MM.1S (cell line): Measurements from ENCODE around the gene SPEM3.
A peak's percentile ranks its signal among the peaks of the same experiment; 100 is the strongest.

Experiments
- DNase-seq: peaks from one replicate; pipeline ENCODE4 v3.0.0-alpha.2; 2015
- H2AFZ ChIP-seq: fragments of 300-600 bp; sonication (generic); 2 replicates; pipeline ENCODE4 v1.6.0; 2016; ENCODE audit warnings: antibody characterized with exemption, low read length
- H3F3A ChIP-seq: fragments of 300-600 bp; sonication (generic); 2 replicates; pipeline ENCODE4 v1.6.1; 2016; ENCODE audit warnings: mild to moderate bottlenecking, antibody characterized with exemption, low read length, moderate library complexity, mixed read lengths; ENCODE audit not compliant: insufficient read depth
- H3K27ac ChIP-seq: fragments of 300-600 bp; sonication (generic); 2 replicates; pipeline ENCODE4 v1.5.1; 2016; ENCODE audit warnings: mild to moderate bottlenecking, low read length
- H3K27me3 ChIP-seq: fragments of 300-600 bp; sonication (generic); replicated peaks from 2 replicates; pipeline ENCODE4 v1.6.0; 2016; ENCODE audit warnings: low read length; ENCODE audit not compliant: insufficient read depth
- H3K36me3 ChIP-seq: fragments of 300-600 bp; sonication (generic); replicated peaks from 2 replicates; pipeline ENCODE4 v1.6.1; 2016; ENCODE audit warnings: mild to moderate bottlenecking, low read length, mixed read lengths; ENCODE audit not compliant: insufficient read depth
- H3K4me1 ChIP-seq: fragments of 300-600 bp; sonication (generic); 2 replicates; pipeline ENCODE4 v1.6.1; 2016; ENCODE audit warnings: low read length, mixed read lengths
- H3K4me2 ChIP-seq: fragments of 300-600 bp; sonication (generic); 2 replicates; pipeline ENCODE4 v1.6.0; 2016; ENCODE audit warnings: low read depth, low read length
- H3K4me3 ChIP-seq: fragments of 300-600 bp; sonication (generic); 2 replicates; pipeline ENCODE4 v1.5.1; 2016; ENCODE audit warnings: low read length, mixed read lengths
- H3K79me2 ChIP-seq: fragments of 300-600 bp; sonication (generic); 2 replicates; pipeline ENCODE4 v1.6.1; 2016; ENCODE audit warnings: mixed run types, low read length, mixed read lengths
- H3K9ac ChIP-seq: fragments of 300-600 bp; sonication (generic); 2 replicates; pipeline ENCODE4 v1.6.1; 2016; ENCODE audit warnings: low read length, mixed read lengths
- H3K9me2 ChIP-seq: fragments of 300-600 bp; sonication (generic); replicated peaks from 2 replicates; pipeline ENCODE4 v1.6.1; 2016; ENCODE audit warnings: mild to moderate bottlenecking, low read length, mixed read lengths; ENCODE audit not compliant: insufficient read depth
- H3K9me3 ChIP-seq: fragments of 300-600 bp; sonication (generic); replicated peaks from 2 replicates; pipeline ENCODE4 v1.6.1; 2016; ENCODE audit warnings: mild to moderate bottlenecking, low read length, mixed read lengths; ENCODE audit not compliant: insufficient read depth
- H4K20me1 ChIP-seq: fragments of 300-600 bp; sonication (generic); 2 replicates; pipeline ENCODE4 v1.6.1; 2016; ENCODE audit warnings: mild to moderate bottlenecking, low read length, moderate library complexity, mixed read lengths; ENCODE audit not compliant: insufficient read depth
- EZH2 ChIP-seq: fragments of 300-600 bp; sonication (generic); optimal IDR thresholded peaks from 2 replicates; pipeline ENCODE3; 2017; ENCODE audit warnings: low read depth, mild to moderate bottlenecking, antibody characterized with exemption, low read length, mixed read lengths
- EZH2phosphoT487 ChIP-seq: fragments of 300-600 bp; sonication (generic); IDR thresholded peaks from 2 replicates; pipeline ENCODE4 v1.6.1; 2018; ENCODE audit warnings: antibody characterized with exemption, low read length
- TF ChIP-seq, protein P1 (sequence below): fragments of 300-600 bp; sonication (generic); IDR thresholded peaks from 2 replicates; pipeline ENCODE4 v1.5.1; 2016; ENCODE audit warnings: antibody characterized with exemption, low read length, mixed read lengths

SPEM3 gene

GRCh38 chr17:7439462-7440112 lies 10.9 kb downstream of the SPEM3 start, which contains the start of gene FGF11:
FGF11 (plus strand) TSS chr17:7439512; CDS start chr17:7439621, 109 bp downstream.
- Histone ChIP-seq H4K20me1 (no peaks in the 10 kb centered on the region), H3K36me3 (no peaks in the 10 kb centered on the region), H3K27me3 (peaks cover 64% of the 10 kb centered on the region), H3K4me3 (no peak within 1 kb of the TSS), H2AFZ (no peak within 1 kb of the TSS), H3K4me1 (peaks cover 10% of the 10 kb centered on the region), H3F3A (peaks cover 14% of the 10 kb centered on the region), H3K79me2 (no peaks in the 10 kb centered on the region), H3K9me2 (no peaks in the 10 kb centered on the region), H3K9ac (no peak within 1 kb of the TSS), H3K4me2 (peak within 1 kb of the TSS; percentile 33; the same call in 1 of the 2 replicates), H3K27ac (no peak within 1 kb of the TSS), H3K9me3 (no peaks in the 10 kb centered on the region)
- TF ChIP-seq, protein P1, sequence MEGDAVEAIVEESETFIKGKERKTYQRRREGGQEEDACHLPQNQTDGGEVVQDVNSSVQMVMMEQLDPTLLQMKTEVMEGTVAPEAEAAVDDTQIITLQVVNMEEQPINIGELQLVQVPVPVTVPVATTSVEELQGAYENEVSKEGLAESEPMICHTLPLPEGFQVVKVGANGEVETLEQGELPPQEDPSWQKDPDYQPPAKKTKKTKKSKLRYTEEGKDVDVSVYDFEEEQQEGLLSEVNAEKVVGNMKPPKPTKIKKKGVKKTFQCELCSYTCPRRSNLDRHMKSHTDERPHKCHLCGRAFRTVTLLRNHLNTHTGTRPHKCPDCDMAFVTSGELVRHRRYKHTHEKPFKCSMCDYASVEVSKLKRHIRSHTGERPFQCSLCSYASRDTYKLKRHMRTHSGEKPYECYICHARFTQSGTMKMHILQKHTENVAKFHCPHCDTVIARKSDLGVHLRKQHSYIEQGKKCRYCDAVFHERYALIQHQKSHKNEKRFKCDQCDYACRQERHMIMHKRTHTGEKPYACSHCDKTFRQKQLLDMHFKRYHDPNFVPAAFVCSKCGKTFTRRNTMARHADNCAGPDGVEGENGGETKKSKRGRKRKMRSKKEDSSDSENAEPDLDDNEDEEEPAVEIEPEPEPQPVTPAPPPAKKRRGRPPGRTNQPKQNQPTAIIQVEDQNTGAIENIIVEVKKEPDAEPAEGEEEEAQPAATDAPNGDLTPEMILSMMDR: no peak
- TF ChIP-seq EZH2 (no peak), EZH2phosphoT487 (no peak)
- no peak for DNase-seq

- Histone ChIP-seq H3K9me3 (no peaks in the 10 kb centered on the region), H3K4me1 (peaks cover 10% of the 10 kb centered on the region), H4K20me1 (no peaks in the 10 kb centered on the region), H3K36me3 (no peaks in the 10 kb centered on the region), H3K4me3 (no peak overlapping the region), H2AFZ (no peak overlapping the region), H3K4me2 (no peak overlapping the region), H3K79me2 (no peaks in the 10 kb centered on the region), H3K9ac (no peak overlapping the region), H3F3A (peaks cover 14% of the 10 kb centered on the region), H3K9me2 (no peaks in the 10 kb centered on the region), H3K27ac (no peak overlapping the region), H3K27me3 (peaks cover 69% of the 10 kb centered on the region)
- TF ChIP-seq, protein P1: no peak
- no peak for TF ChIP-seq EZH2
- no peak for TF ChIP-seq EZH2phosphoT487
- no peak for DNase-seq
These were observed 11.6 kb downstream of the SPEM3 start for GRCh38 chr17:7440113-7440833.

DNA sequence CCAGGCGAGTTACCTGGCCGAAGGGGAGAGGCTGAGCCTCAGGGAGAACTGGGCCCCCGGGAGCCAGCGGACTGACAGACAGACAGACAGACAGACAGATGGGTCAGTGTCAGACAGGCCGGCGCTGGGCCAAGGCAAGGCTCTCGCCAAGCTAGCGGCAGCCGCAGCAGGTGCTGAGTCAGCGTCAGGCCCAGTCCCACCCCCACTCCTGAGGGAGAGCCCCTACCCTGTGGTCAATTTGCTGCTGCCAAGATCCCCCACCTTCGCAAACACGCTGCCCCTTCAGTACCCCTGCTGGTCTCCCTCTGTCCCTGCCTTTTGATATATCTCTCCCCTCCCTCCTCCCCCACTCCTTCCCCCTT lies 12.2 kb downstream of the SPEM3 start:
- no peaks in the 10 kb centered on the region for H3K9me2 ChIP-seq
- no peaks in the 10 kb centered on the region for H3K9me3 ChIP-seq
- no peak overlapping the region for H3K27ac ChIP-seq
- H2AFZ ChIP-seq: no peak overlapping the region
- peaks cover 10% of the 10 kb centered on the region for H3K4me1 ChIP-seq
- no peak overlapping the region for H3K4me2 ChIP-seq
- H3K36me3 ChIP-seq: no peaks in the 10 kb centered on the region
- no peak overlapping the region for H3K4me3 ChIP-seq
- H3K9ac ChIP-seq: no peak overlapping the region
- TF ChIP-seq EZH2: no peak
- TF ChIP-seq EZH2phosphoT487: no peak
- TF ChIP-seq, protein P1: no peak
- H3F3A ChIP-seq: peaks cover 9% of the 10 kb centered on the region
- no peak for DNase-seq
- H3K27me3 ChIP-seq: peaks cover 75% of the 10 kb centered on the region
- H4K20me1 ChIP-seq: no peaks in the 10 kb centered on the region
- no peaks in the 10 kb centered on the region for H3K79me2 ChIP-seq
